NCI-H748 treated with DMSO at 0.1 percent for 48 hours (cell line): ENCODE measurements around the gene AFMID.
"Not testable (repeated sequence)": the region's sequence is repeated elsewhere in the genome, so short reads cannot be mapped to it uniquely, and the experiment has no call there.

Experiments
- DNase-seq: peaks from one replicate; lab custom pipeline; 2025; lab: John Stamatoyannopoulos, UW

AFMID gene

DNA sequence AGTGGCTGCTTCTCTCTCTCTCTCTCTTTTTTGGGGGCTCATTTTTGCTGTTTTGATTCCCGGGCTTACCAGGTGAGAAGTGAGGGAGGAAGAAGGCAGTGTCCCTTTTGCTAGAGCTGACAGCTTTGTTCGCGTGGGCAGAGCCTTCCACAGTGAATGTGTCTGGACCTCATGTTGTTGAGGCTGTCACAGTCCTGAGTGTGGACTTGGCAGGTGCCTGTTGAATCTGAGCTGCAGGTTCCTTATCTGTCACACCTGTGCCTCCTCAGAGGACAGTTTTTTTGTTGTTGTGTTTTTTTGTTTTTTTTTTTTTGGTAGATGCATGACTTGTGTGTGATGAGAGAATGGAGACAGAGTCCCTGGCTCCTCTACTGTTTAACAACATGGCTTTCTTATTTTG is 36.6 kb downstream of the AFMID start:
- no peak for DNase-seq

GRCh38 chr17:78224231-78225087 is 37.3 kb downstream of the AFMID start:
- no peak for DNase-seq

- DNase-seq: no peak
Observed at GRCh38 chr17:78225088-78225865, 38.1 kb downstream of the AFMID start.

DNA sequence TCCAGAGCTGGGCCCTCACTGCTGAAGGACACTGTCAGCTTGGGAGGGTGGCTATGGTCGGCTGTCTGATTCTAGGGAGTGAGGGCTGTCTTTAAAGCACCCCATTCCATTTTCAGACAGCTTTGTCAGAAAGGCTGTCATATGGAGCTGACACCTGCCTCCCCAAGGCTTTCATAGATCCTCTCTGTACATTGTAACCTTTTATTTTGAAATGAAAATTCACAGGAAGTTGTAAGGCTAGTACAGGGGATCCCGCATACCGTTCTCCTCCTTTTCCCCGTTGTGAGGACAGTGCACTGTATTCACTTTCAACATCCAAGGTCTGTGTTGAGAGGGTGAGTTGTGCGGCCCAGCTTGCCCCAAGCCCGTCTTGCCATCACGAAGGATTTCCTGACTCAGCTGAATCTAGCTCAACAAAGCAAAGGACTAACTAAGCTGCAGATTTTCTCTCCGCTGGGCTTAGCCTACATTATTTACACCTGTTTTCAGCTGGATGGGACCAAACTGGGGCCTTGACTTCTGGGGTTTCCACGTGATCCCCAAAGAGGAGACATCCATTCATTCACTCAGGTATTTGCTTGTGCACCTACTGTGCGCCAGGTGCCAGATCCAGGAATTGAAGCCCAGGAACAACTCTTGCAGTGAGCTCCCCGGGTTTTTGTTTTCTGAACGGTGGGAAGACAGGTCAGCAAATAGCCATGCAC is 39.0 kb downstream of the AFMID start:
- no peak for DNase-seq

GRCh38 chr17:78226759-78227454 is 39.7 kb downstream of the AFMID start:
- no peak for DNase-seq

DNA sequence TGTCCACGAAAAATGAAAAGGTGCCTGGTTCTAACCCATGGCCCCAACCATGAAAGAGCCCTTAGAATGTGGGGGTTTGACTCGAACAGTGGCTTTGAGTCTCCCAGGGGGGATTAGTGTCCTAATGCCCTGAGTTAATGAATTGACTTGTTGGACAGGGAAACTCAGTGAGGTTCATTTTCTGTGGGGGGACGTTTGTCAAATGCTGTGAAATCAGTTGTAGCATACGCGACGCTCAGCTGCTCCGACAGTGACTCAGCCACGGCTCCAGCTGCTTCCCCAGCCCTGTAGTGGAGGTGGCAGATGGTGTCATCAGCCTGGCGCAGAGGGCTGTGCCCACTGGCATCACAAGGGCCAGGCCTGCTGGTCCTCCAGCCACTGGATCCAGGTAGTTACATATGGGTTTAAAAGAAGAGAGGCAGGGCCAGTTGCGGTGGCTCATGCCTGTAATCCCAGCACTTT is 40.3 kb downstream of the AFMID start:
- DNase-seq: no peak

DNA sequence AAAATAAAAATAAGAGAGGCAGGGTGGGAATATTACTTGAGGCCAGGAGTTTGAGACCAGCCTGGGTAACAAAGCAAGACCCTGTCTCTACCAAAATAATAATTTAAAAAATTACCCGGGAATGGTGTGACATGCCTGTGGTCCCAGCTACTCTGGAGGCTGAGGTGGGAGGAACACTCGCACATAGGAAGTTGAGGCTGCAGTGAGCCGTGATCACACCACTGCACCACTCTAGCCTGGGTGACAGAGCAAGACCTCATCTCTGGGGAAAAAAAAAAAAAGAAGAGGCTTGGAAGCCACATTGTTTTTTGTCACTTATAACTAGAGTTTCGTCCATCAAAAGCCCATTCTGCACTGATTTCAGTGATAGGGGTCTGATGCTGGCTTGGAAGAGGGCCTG is 41.0 kb downstream of the AFMID start:
- no peak for DNase-seq

GRCh38 chr17:78230252-78230962 is 43.2 kb downstream of the AFMID start:
- DNase-seq: no peak

DNA sequence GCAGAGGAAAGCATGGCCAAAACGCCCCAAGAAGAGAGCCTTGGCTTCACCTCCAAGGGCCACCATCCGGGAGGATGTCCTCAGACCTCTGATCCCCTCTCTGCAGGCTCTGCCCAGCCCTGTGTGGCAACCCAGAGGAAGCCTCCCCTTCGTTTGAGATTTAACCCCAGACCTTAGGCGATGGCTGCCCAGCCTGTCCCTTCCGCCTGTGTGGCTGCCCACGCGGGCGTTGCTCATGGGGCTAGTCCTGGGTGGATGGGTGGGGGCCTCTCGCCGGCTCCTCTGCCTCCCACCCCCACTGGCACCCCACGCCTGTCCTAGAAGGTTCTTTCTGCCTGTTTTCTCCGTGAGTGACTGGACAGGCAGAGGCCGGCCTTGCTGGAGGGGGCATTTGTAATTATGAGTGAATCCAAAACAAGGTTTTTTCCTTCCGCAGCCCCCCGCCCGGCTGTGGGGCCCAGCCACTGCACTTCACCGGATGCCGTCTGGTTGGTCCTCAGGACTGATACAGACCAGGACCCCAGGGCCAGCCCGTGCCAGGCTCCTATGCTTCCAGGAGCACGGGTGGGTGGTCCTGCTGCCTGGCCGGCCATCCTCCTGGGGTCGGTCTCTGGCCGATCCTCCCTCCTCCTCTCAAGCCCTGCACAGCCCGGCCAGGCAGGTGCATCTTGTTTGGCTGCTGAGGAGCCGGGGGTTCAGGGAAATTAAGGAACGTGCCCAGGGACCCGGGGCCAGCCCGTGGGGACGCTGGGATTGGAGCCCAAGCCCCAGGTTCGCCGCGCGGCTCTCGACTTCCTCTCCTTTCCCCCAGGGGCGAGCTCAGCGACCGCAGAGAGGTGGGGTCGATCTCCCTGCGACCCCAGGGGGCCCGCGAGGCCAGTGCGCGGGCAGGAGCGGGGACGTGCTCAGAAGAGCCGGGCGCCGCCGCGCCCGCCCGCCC is 44.1 kb downstream of the AFMID start, which contains the start of gene TMEM235:
Gene TMEM235 (plus strand): TSS at position 636 of the 940 bp plus-strand sequence. CDS start 393 bp downstream, outside the sequence.
- no peak for DNase-seq

- no peak for DNase-seq
Observed at GRCh38 chr17:78231991-78232858, 45.1 kb downstream of the AFMID start.

- no peak for DNase-seq
Observed at GRCh38 chr17:78232859-78233173, 45.7 kb downstream of the AFMID start.

- no peak for DNase-seq
Observed at GRCh38 chr17:78233678-78234077, 46.5 kb downstream of the AFMID start.

GRCh38 chr17:78234261-78234865 is 47.2 kb downstream of the AFMID start:
- DNase-seq: no peak

DNA sequence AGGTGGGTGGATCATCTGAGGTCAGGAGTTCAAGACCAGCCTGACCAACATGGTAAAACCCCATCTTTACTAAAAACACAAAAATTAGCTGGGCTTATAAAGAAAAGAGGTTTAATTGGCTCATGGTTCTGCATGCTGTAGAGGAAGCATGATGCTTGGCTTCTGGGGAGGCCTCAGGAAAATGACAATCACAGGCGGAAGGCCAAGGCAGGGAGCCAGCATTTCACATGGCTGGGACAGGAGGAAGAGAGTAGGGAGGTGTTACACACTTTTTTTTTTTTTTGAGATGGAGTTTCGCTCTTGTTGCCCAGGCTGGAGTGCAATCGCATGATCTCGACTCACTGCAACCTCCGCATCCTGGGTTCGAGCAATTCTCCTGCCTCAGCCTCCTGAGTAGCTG is 47.9 kb downstream of the AFMID start:
- DNase-seq: not testable (repeated sequence)

DNA sequence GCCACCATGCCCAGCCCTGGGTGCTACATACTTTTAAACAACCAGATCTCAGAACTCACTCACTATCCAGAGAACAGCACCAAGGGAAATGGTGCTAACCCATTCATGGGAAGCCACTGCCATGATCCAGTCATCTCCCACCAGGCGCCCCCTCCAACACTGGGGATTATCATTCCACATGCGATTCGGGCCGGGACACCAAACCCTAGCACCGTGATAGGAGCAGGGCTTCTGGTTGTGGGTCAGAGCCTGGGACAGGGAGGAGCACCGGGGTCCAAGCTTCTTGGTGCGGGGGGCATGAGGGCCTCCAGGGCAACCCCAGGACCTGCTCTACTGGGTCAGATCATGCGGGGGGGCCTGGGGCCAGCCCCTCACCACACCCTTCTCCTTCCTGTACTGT is 48.7 kb downstream of the AFMID start:
- no peak for DNase-seq

DNA sequence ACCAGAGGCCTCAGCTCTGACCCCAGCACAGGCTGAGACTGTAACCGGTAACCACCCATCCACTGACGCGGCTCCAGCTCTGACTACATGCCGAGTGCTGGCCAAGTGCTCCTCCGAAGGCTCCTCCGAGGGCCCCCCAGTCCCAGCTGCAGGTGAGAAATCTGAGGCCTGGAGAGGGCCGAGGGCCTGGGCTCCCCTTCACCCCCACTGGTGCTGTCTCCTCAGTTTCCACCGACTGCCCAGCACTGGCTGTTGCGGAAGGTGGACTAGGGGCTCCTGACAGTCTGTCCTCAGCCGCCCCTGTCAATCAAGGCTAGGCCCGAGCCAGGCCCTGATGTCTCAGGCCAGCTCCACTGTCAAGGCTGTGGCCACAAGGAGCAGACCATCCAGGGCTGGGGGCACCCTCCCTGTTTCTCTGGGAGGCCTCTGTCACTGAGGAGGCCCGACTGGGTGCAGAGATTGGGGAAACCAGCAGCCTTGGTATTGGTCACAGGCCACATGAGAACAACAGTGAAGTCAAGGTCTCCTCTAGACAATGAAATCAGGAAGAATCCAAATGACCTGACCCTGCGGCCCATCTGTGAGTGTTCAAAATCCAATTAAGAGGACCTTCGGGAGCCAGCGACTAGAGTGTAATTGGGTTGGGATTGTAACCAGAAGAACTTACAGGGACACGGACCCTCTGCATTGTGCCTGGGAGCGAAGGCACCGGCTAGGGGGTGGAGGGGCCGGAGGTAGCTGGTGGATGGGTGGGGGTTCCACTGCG is 49.4 kb downstream of the AFMID start:
- no peak for DNase-seq

- no peak for DNase-seq
Observed at GRCh38 chr17:78237401-78238012, 50.3 kb downstream of the AFMID start.
